Naive thymus-derived CD4-positive, alpha-beta T cell (primary cell): ENCODE results near the gene ARL13B. TPM values are rescaled to one million over a fixed set of nuclear protein-coding genes. Genes with fewer than 3 reads are reported as not detected.
"Not testable (repeated sequence)": the region's sequence is repeated elsewhere in the genome, so short reads cannot be mapped to it uniquely, and the experiment has no call there.

ENCODE experiments used
- ATAC-seq: fragments of 150-1000 bp; cut with Tn5 transposase; 2 replicates; pipeline ENCODE4 v1.10.0; 2021; ENCODE audit warnings: mild to moderate bottlenecking, moderate library complexity
- CTCF ChIA-PET: fragments of 350-600 bp; sonication (Branson Sonifier 250); formaldehyde crosslinking; loops from one replicate; lab custom pipeline; 2021; ENCODE audit warnings: antibody characterized with exemption; lab: Charles Lee
- POLR2A ChIA-PET: fragments of 350-600 bp; sonication (Branson Sonifier 250); formaldehyde crosslinking; loops from one replicate; lab custom pipeline; 2021; ENCODE audit warnings: antibody characterized with exemption, inconsistent platforms; lab: Charles Lee
- DNase-seq, 9 donors: peaks; one replicate each; pipeline versions ENCODE4 v3.0.0 to v3.0.0-alpha.2; 2020 to 2022; ENCODE audit warnings: mixed read lengths in 1 of 9
- H3K27ac ChIP-seq: one replicate; pipeline ENCODE4 v1.7.0; 2013; ENCODE audit warnings: mild to moderate bottlenecking, low read depth, low read length, moderate library complexity
- H3K27me3 ChIP-seq, 2 donors: one replicate each; pipeline ENCODE4 v1.7.0; 2013; ENCODE audit warnings: low read length in 2 of 2, mild to moderate bottlenecking in 2 of 2, moderate library complexity in 2 of 2; ENCODE audit not compliant: control insufficient read depth in 2 of 2, insufficient read depth in 2 of 2
- H3K36me3 ChIP-seq, 3 experiments: 1 replicate in 2 of 3; 2 replicates in 1 of 3; pipeline ENCODE4 v1.7.0; 2013; ENCODE audit warnings: low read length in 3 of 3, mild to moderate bottlenecking in 3 of 3, moderate library complexity in 1 of 3; ENCODE audit not compliant: insufficient read depth in 3 of 3, control insufficient read depth in 2 of 3
- H3K4me1 ChIP-seq, 2 donors: one replicate each; pipeline ENCODE4 v1.7.0; 2013; ENCODE audit warnings: low read length in 2 of 2, mild to moderate bottlenecking in 2 of 2, moderate library complexity in 1 of 2; ENCODE audit not compliant: control insufficient read depth in 2 of 2, insufficient read depth in 2 of 2
- H3K4me3 ChIP-seq: 2 replicates; pipeline ENCODE4 v1.7.0; 2013; ENCODE audit warnings: mild to moderate bottlenecking, low read length
- H3K9me3 ChIP-seq, 3 experiments: 1 replicate in 2 of 3; 2 replicates in 1 of 3; pipeline ENCODE4 v1.7.0; 2013; ENCODE audit warnings: low read length in 3 of 3; ENCODE audit not compliant: control insufficient read depth in 2 of 3
- H3K27ac Mint-ChIP-seq, 9 donors: one replicate each; pipeline ENCODE4 v1.8.0; 2020 to 2022; ENCODE audit warnings: mixed read lengths in 9 of 9, mild to moderate bottlenecking in 8 of 9, moderate library complexity in 5 of 9, inconsistent platforms in 2 of 9
- H3K27me3 Mint-ChIP-seq, 5 donors: one replicate each; pipeline ENCODE4 v1.8.0; 2021 to 2022; ENCODE audit warnings: mixed read lengths in 5 of 5, mild to moderate bottlenecking in 1 of 5
- H3K36me3 Mint-ChIP-seq, 5 donors: one replicate each; pipeline ENCODE4 v1.8.0; 2020 to 2022; ENCODE audit warnings: mixed read lengths in 5 of 5, mild to moderate bottlenecking in 3 of 5, inconsistent platforms in 1 of 5
- H3K4me1 Mint-ChIP-seq, 7 donors: one replicate each; pipeline ENCODE4 v1.8.0; 2020 to 2022; ENCODE audit warnings: mixed read lengths in 7 of 7, mild to moderate bottlenecking in 3 of 7, inconsistent platforms in 1 of 7
- H3K4me3 Mint-ChIP-seq, 10 donors: one replicate each; pipeline ENCODE4 v1.8.0; 2020 to 2022; ENCODE audit warnings: mild to moderate bottlenecking in 10 of 10, mixed read lengths in 10 of 10, moderate library complexity in 6 of 10, inconsistent platforms in 2 of 10
- H3K9me3 Mint-ChIP-seq, 11 donors: one replicate each; pipeline ENCODE4 v1.8.0; 2020 to 2022; ENCODE audit warnings: mixed read lengths in 11 of 11, mild to moderate bottlenecking in 4 of 11, inconsistent platforms in 1 of 11, moderate library complexity in 1 of 11
- intact Hi-C, 2 donors: fragments of 100-400 bp; cut with micrococcal nuclease; formaldehyde crosslinking; loops; one replicate each; pipeline ENCODE4 v1.15.1; 2023
- polyA plus RNA-seq, 2 donors: library from polyadenylated mRNA; unstranded; fragments of 300-500 nt; fragmentation: Illumina TruSeq; gene quantifications; one replicate each; pipeline ENCODE4 v1.2.3, GENCODE V29; 2021
- total RNA-seq, 6 experiments: library from RNA in 5 of 6; stranded (reverse) in 5 of 6; gene quantifications; 1 replicate in 5 of 6; 2 replicates in 1 of 6; pipeline ENCODE4 v1.2.3 and lab custom pipeline; 2021 to 2026

Gene ARL13B
- total RNA-seq = 10 to 100 TPM in 1 of 5 experiments, 1 to 10 TPM in 4; 5.3 to 10.2 (median 7.0) TPM
- 1 to 10 TPM; 4.4 to 7.8 TPM for polyA plus RNA-seq
- 11.2 reads per million, percentile 38 among the genes with 10 or more reads in this experiment for total RNA-seq (lab: John Stamatoyannopoulos, UW)

GRCh38 chr3:93979850-93980676, at the start of gene ARL13B:
ARL13B (plus strand) TSS chr3:93980155; CDS start chr3:93980424, 269 bp downstream.
- H3K4me3 Mint-ChIP-seq = peak within 1 kb of the TSS; percentile 85 to 94 (median 88)
- ChIA-PET POLR2A (interaction anchor here (0.5 to 1.9 kb wide), 6 partner anchors 71 to 87 kb away, joined by 3 to 6 read pairs (median 4); partner anchors contain the start of genes DHFR2 and NSUN3), CTCF (interaction anchor here (1.0 to 1.4 kb wide), 2 partner anchors 24 to 89 kb away, joined by 4 to 6 read pairs; no protein-coding TSS in a partner anchor)
- no peaks in the 10 kb centered on the region for H3K27me3 ChIP-seq
- peak within 1 kb of the TSS; percentile 76 to 95 (median 89) for H3K27ac Mint-ChIP-seq
- peaks cover 0 to 4% (median 0%) of the 10 kb centered on the region in 3 experiments for H3K36me3 ChIP-seq
- peaks cover 6 to 38% (median 26%) of the 10 kb centered on the region in 7 donors for H3K4me1 Mint-ChIP-seq
- intact Hi-C loops = loop anchor here (1.0 kb wide), 3 partner anchors 24 to 83 kb away; partner anchors contain the start of genes DHFR2 (in 1 of the 2) and NSUN3 (in 1 of the 2)
- peak; percentile 100 for ATAC-seq
- H3K4me3 ChIP-seq = peak within 1 kb of the TSS; percentile 95
- H3K27me3 Mint-ChIP-seq = peaks cover 0 to 4% (median 0%) of the 10 kb centered on the region in 5 donors
- H3K4me1 ChIP-seq = peaks cover 6% of the 10 kb centered on the region in 2 donors
- no peaks in the 10 kb centered on the region for H3K36me3 Mint-ChIP-seq
- no peaks in the 10 kb centered on the region for H3K9me3 ChIP-seq
- peak within 1 kb of the TSS; percentile 86 for H3K27ac ChIP-seq
- DNase-seq = peak; percentile 81 to 95 (median 91)
- no peaks in the 10 kb centered on the region for H3K9me3 Mint-ChIP-seq

DNA sequence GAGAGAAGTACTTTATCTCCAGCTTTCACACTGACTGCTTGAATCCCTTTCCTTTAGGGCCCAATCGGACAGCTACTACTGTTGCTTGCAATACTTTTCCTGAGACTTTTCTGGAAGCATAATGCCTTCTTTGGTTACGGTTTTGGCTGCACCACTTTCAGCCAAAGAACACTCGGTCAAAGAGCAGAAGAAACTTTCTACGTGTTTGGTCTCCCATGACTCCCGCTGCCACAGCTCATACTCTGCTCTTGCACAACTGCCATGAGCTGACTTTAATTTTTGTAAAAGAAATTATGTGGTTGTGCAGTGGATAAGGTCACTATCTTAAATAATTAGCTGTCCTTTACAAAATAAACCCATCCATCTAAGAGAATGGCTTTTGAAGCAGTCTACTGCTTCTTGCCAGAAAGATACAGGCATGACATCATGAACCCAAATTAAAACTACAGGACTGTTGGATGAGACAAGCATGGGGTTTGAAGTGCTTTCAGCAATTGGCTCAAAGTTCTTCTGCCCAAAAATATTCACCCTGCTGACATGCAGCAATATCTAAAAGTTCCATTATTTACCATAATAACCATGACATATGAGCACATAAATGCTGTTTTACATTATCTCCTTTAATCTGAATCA, 48.2 kb upstream of the ARL13B start:
- no peaks in the 10 kb centered on the region for H3K36me3 Mint-ChIP-seq
- H3K27me3 ChIP-seq = no peaks in the 10 kb centered on the region
- H3K4me3 ChIP-seq = no peak overlapping the region
- H3K27me3 Mint-ChIP-seq = peaks cover 0 to 6% (median 3%) of the 10 kb centered on the region in 5 donors
- H3K27ac ChIP-seq = no peak overlapping the region
- H3K4me3 Mint-ChIP-seq = no peak overlapping the region
- intact Hi-C loops = no loop called here
- ATAC-seq (no peak), DNase-seq (no peak)
- H3K36me3 ChIP-seq = no peaks in the 10 kb centered on the region
- peaks cover 0 to 1% (median 0%) of the 10 kb centered on the region in 11 donors for H3K9me3 Mint-ChIP-seq
- no peaks in the 10 kb centered on the region for H3K4me1 Mint-ChIP-seq
- H3K27ac Mint-ChIP-seq = no peak overlapping the region
- CTCF ChIA-PET = no interaction called here
- no peaks in the 10 kb centered on the region for H3K4me1 ChIP-seq
- no peaks in the 10 kb centered on the region for H3K9me3 ChIP-seq
- POLR2A ChIA-PET = no interaction called here

DNA sequence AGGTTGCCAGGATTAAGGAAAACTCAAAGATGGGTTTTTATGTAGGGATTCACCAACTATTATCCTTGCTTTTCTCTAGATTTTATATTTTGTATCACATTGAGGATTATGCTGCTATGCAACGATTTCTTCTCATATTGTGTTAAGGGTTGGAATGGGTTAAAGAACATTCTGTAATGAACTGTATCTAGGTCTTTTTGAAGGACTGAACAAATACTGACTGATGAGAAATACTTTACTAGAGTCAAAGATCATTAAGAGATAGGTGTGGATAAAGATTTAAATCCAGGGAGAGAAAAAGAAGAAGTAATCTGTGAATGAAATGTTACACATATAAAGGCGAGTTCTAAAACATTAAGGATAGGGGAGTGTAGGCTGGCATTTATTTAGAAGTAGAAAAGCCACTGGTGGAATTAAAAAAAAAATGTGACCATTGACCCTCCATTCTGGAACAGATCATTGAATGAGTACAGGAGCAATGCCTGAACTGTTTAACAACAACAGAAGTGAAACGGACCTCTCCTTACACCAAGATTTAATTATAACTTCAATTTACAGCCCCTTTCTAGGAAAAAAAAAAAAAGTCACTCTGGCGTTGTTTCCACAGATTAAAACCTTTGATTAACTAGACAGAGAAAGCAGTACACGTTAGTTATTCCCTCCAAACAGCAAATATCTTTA, 45.4 kb upstream of the ARL13B start:
- Mint-ChIP-seq H3K4me1 (no peaks in the 10 kb centered on the region), H3K27me3 (peaks cover 0 to 4% (median 0%) of the 10 kb centered on the region in 5 donors), H3K27ac (no peak overlapping the region), H3K4me3 (no peak overlapping the region), H3K36me3 (no peaks in the 10 kb centered on the region), H3K9me3 (peaks cover 0 to 1% (median 0%) of the 10 kb centered on the region in 11 donors)
- no peak for ATAC-seq
- Histone ChIP-seq H3K27ac (no peak overlapping the region), H3K4me1 (no peaks in the 10 kb centered on the region), H3K4me3 (no peak overlapping the region), H3K36me3 (no peaks in the 10 kb centered on the region), H3K27me3 (no peaks in the 10 kb centered on the region), H3K9me3 (no peaks in the 10 kb centered on the region)
- POLR2A ChIA-PET = no interaction called here
- no peak for DNase-seq
- CTCF ChIA-PET = no interaction called here
- intact Hi-C loops = no loop called here

DNA sequence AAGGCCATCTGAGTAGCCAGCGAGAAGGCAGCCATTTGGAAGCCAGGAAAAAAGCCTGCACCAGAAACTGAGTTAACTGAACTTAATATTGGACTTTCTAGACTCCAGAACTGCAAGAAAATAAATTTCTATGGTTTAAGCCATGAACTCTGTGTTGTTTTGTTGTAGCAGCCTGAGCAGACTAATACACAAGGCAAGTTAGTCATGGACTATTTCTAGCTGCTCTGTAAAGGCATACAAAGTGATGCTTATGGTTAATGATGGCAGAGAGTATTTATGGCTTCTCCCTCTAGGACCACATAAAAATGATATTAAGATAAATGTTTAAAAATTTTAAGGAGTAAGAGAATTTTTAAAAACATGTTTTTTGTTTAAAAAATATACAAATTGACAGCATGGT, 43.4 kb upstream of the ARL13B start:
- ChIA-PET CTCF (no interaction called here), POLR2A (no interaction called here)
- Histone ChIP-seq H3K27ac (no peak overlapping the region), H3K36me3 (no peaks in the 10 kb centered on the region), H3K4me3 (no peak overlapping the region), H3K4me1 (no peaks in the 10 kb centered on the region), H3K9me3 (peaks cover 0 to 3% (median 0%) of the 10 kb centered on the region in 3 experiments), H3K27me3 (no peaks in the 10 kb centered on the region)
- DNase-seq (no peak), ATAC-seq (no peak)
- Mint-ChIP-seq H3K4me1 (no peaks in the 10 kb centered on the region), H3K4me3 (no peak overlapping the region), H3K9me3 (peaks cover 0 to 1% (median 0%) of the 10 kb centered on the region in 11 donors), H3K27ac (no peak overlapping the region), H3K27me3 (no peaks in the 10 kb centered on the region), H3K36me3 (no peaks in the 10 kb centered on the region)
- intact Hi-C loops = no loop called here

DNA sequence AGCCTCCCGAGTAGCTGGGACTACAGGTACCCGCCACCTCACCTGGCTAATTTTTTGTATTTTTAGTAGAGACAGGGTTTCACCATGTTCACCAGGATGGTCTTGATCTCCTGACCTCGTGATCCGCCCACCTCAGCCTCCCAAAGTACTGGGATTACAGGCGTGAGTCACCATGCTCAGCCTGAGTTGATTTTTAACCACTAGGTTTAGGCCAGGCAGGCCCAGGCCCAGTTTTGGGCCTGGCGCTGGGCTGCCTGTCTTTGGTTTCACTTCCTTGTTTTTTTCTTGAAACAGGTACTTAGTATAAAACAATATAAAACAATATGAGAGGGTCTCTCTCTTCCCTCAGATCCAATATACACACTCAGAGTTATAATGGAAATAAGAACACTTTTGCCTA, 42.5 kb upstream of the ARL13B start:
- H3K27ac ChIP-seq, intact Hi-C loops, H3K36me3 ChIP-seq, DNase-seq, H3K9me3 ChIP-seq, H3K9me3 Mint-ChIP-seq, ATAC-seq, H3K4me3 Mint-ChIP-seq, POLR2A ChIA-PET, H3K27ac Mint-ChIP-seq, H3K4me3 ChIP-seq, H3K4me1 ChIP-seq, H3K36me3 Mint-ChIP-seq, H3K27me3 ChIP-seq, H3K27me3 Mint-ChIP-seq, H3K4me1 Mint-ChIP-seq, CTCF ChIA-PET: not testable (repeated sequence)

- DNase-seq, H3K36me3 Mint-ChIP-seq, H3K4me3 ChIP-seq, H3K4me3 Mint-ChIP-seq, CTCF ChIA-PET, H3K4me1 ChIP-seq, H3K9me3 ChIP-seq, H3K36me3 ChIP-seq, H3K27ac Mint-ChIP-seq, H3K27me3 ChIP-seq, ATAC-seq, intact Hi-C loops, H3K27ac ChIP-seq, H3K4me1 Mint-ChIP-seq, POLR2A ChIA-PET: not testable (repeated sequence)
- Mint-ChIP-seq H3K9me3 (peaks cover 3 to 38% (median 7%) of the 10 kb centered on the region in 11 donors), H3K27me3 (peaks cover 0 to 16% (median 6%) of the 10 kb centered on the region in 5 donors)
These were observed 30.0 kb upstream of the ARL13B start for GRCh38 chr3:93949958-93950357.
